GM19023 (cell line): ENCODE results near the gene PGAM2.

ENCODE experiments used
- ATAC-seq: cut with Tn5 transposase; IDR thresholded peaks from one replicate; pipeline ENCODE4 v1.9.1; 2021; ENCODE audit warnings: mild to moderate bottlenecking, moderate library complexity; ENCODE audit not compliant: unreplicated experiment

The PGAM2 gene

GRCh38 chr7:44103923-44104859, 38.8 kb upstream of the PGAM2 start, which contains the start of gene AEBP1:
AEBP1 (plus strand) TSS chr7:44104345; CDS start chr7:44104666, 321 bp downstream.
- ATAC-seq = no peak

DNA sequence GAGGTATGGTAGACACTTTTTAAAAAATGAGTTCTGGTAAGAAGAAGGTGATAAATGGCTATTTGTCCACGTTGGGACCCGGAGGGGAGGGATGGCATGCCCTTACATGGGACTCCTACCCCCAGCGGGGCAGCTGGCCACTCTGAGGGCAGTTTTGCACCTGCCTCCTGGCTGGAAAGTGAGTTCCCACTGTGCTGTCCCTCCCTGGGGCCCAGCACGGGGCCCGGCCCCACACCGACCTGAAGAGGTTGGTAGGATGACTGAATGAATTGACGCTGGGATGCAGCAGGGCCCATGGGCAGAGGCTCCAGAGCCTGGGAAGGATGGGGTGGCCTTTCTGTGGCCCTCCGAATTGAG, 38.2 kb upstream of the PGAM2 start:
- ATAC-seq = no peak

GRCh38 chr7:44102846-44103565, 37.6 kb upstream of the PGAM2 start:
- ATAC-seq = no peak

DNA sequence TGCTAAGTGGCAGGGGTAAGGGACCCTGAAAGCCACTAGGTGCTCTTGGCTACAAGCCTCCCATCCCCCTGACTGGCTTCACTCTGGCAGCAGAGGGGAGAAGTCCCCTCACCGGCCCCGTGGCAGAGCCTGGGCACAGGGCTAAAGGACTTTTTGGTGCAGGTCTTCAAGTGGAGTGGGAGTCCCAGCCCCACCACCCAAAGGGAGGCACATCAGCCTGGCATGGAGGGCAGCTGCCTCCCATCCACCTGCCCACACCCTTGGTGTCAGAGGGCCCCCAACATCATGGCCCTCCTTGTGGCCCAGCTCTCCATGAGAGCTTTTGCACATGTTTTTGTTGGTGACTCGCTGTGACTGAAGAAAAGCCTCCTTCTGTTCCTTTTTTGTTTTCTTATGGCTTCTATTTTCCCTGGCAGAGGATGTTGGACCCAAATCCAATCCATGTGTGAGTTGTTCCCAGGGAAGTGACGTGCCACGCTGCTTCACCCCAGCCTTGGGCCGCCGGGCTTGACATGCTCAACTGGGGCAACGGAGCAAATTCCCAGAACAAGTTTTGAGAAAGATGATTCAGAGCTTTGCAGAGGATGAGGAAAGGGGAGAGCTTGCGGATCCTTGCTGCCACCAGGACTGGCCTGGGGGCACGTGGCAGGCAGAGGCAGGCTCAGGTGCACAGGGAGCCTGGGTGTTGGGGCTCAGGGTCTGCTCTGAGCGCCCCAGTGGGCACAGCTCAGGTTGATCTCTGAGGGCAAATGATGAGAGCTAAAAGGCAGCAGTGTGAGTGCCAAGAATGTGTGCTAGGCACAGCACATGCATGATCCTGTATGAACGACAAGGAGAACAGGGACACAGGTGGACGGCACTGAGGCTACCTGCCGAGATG, 36.8 kb upstream of the PGAM2 start:
- no peak for ATAC-seq

DNA sequence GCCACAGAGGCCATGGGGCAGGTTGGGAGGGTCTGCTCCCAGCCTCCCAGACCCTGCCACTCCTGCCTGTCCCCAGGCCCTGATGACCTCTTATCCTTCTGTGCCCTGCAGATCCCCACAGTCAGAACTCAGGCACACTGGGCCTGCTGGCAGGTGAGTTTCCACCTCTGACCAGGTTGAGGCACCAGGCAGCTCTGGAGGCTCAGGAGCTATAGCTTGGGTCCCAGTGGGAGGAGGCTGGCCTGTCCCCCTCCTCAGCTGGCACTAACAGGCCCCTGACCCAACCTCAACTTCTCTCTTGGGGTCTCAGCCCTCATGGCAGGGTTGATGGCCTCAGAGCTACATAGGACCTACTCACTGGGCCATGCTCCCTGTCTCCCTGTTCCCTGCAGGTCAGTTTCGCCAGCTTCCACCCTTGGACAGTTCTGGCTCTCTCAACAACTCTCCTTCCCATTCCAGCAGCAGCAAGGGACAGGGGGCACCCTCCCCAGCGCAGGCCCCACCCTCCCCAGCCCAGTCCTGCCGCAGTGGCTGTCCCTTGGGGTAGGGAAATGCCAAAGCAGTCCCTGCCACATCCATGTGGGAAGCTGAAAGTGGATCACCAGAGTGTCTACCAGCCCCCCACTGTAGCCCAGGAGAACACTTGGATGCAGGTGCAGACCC, 36.1 kb upstream of the PGAM2 start:
- no peak for ATAC-seq

- no peak for ATAC-seq
Measured at GRCh38 chr7:44100458-44101302, 35.3 kb upstream of the PGAM2 start.

- ATAC-seq = no peak
Measured at GRCh38 chr7:44099669-44100068, 34.3 kb upstream of the PGAM2 start.

- ATAC-seq = no peak
Measured at GRCh38 chr7:44098092-44099068, 33.0 kb upstream of the PGAM2 start.

DNA sequence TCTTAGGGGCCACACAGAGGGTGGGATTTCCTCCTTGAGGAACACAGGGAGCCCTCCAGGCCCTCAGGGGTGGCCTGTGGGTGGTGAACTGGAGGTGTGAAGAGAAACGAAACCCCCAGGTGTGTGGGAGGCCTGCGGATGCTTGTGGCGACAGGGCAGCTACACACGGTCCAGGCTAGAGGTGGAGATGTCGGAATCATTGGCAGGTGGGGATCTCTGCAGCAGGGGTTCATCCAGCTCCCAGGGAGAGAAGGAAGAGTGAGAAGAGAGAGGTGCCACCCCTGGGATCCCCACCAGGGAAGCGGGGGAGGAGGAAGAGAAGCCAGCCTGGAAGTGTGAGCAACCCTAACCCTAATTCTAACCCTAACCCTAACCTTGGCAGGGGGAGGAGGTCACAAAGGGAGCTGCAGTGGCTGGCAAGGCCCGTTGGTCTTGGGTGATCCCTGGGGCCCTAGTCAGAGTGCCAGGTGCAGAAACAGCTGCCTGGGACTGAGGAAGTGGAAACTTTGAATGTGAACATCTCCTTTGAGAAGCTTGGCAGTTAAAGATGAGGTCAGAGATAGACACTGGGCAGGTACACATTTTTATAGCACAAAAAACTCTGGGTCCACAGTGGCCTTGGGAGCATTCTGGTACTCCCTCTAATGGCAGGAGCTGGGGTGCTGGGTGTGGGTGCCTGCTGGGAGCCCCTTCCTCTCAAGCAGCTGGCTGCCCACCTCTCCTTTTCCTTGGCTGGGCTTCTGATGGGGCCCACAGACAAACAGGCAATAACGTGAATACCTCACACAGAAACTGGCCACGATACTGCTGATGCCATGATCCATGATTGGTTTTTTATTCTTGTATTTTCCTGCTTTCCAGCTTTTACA, 31.9 kb upstream of the PGAM2 start:
- peak; percentile 68 for ATAC-seq

DNA sequence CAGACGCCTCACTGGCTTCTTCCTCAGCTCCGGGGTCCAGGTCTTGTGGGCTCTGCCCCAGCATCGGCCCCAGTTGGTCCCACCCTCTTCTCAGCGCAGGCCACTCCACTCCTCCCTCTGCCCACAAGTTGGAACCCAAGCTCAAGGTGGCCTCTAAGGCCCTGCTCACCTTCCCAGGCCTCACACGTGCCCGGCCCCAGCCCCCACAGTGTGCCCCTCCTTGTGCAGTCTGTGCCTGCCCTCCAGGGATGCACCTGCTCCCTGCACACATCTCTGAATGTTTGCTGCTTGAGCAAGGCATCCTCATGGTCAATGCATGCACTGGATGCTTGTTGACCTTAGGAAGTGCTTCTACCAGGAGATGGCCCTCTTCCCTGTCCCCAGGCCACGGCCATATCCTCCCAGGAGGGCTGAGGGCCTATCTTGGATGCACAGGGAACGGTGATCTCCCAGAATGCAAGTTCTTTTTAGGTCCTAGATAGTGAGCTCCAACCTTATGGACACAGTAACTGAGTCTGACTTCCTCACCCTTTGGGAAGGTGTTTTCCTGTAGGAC, 31.0 kb upstream of the PGAM2 start:
- ATAC-seq = no peak

DNA sequence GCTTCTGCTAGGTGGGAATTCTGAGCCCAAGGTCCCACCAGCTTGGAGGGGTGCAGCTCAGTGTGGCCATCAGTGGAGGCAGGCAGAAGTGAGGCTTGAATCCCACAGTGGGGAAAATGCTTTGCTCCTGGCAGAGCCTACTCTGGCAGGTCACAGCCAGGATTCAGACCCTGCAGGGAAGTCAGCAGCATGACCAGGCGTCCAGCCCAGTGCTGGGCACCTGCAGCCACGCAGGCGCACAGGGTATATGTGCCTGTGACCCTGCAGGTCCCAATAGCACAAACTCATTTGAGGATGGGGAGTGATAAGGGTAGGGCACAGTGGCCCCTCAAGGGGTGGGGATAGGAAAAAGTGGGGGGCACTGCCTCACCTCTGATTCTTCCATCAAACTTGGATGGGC, 30.4 kb upstream of the PGAM2 start:
- ATAC-seq = no peak

GRCh38 chr7:44094883-44095592, 29.7 kb upstream of the PGAM2 start:
- ATAC-seq = no peak

DNA sequence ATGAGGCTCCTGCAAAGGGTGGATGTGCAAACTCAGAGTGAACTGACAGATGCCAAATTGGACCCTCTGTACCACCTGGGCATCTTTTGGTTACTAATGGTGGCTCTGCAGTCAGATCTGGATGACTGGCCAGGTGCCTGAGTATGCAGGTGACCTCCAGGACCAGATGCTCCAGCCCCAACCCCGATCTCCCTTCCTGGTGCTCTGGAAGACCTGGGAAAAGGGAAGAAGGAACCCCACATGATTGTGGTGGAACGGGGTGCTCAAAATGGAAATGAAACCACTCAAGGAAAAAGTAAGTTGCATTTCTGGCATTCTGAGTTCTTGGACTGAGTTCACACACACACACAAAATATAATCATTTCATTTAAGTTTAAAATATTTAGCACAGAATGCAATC, 29.0 kb upstream of the PGAM2 start:
- no peak for ATAC-seq

GRCh38 chr7:44093102-44093641, 27.8 kb upstream of the PGAM2 start:
- no peak for ATAC-seq

- ATAC-seq = no peak
Measured at GRCh38 chr7:44087911-44088838, 22.8 kb upstream of the PGAM2 start.
